ENCODE results near the gene P4HA2.

The P4HA2 gene

GRCh38 chr5:132232465-132232864, 4.8 kb upstream of the P4HA2 start:
- TF ChIP-seq, protein P1, sequence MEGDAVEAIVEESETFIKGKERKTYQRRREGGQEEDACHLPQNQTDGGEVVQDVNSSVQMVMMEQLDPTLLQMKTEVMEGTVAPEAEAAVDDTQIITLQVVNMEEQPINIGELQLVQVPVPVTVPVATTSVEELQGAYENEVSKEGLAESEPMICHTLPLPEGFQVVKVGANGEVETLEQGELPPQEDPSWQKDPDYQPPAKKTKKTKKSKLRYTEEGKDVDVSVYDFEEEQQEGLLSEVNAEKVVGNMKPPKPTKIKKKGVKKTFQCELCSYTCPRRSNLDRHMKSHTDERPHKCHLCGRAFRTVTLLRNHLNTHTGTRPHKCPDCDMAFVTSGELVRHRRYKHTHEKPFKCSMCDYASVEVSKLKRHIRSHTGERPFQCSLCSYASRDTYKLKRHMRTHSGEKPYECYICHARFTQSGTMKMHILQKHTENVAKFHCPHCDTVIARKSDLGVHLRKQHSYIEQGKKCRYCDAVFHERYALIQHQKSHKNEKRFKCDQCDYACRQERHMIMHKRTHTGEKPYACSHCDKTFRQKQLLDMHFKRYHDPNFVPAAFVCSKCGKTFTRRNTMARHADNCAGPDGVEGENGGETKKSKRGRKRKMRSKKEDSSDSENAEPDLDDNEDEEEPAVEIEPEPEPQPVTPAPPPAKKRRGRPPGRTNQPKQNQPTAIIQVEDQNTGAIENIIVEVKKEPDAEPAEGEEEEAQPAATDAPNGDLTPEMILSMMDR (IDR thresholded peaks at IDR 0.05; ENCODE audit: extremely low read depth, missing control alignments): no peak
- no peak for DNase-seq (ENCODE audit: low spot score)

GRCh38 chr5:132230871-132231270, 3.2 kb upstream of the P4HA2 start:
- no peak for DNase-seq (ENCODE audit: low spot score)
- TF ChIP-seq, protein P1 (IDR thresholded peaks at IDR 0.05; ENCODE audit: extremely low read depth, missing control alignments): no peak

GRCh38 chr5:132229236-132229635, 1.6 kb upstream of the P4HA2 start:
- TF ChIP-seq, protein P1 (IDR thresholded peaks at IDR 0.05; ENCODE audit: extremely low read depth, missing control alignments): no peak
- no peak for DNase-seq (ENCODE audit: low spot score)

GRCh38 chr5:132228241-132229035, 785 bp upstream of the P4HA2 start:
- TF ChIP-seq, protein P1 (IDR thresholded peaks at IDR 0.05; ENCODE audit: extremely low read depth, missing control alignments): no peak
- no peak for DNase-seq (ENCODE audit: low spot score)

DNA sequence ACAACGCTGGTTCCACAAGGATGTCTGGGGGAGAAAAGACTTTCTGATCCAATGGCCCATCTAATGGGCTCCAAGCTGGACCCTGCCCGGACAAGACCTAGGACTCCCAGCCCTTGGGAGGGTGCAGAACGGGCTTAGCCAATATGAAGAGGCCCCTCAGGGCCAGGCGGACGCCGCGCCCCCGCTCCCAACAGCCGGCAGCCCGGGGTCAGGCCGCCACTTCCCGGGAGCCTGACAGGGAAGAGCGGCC, 493 bp downstream of the P4HA2 start:
- DNase-seq (ENCODE audit: low spot score): no peak
- TF ChIP-seq, protein P1 (IDR thresholded peaks at IDR 0.05; ENCODE audit: extremely low read depth, missing control alignments): no peak

DNA sequence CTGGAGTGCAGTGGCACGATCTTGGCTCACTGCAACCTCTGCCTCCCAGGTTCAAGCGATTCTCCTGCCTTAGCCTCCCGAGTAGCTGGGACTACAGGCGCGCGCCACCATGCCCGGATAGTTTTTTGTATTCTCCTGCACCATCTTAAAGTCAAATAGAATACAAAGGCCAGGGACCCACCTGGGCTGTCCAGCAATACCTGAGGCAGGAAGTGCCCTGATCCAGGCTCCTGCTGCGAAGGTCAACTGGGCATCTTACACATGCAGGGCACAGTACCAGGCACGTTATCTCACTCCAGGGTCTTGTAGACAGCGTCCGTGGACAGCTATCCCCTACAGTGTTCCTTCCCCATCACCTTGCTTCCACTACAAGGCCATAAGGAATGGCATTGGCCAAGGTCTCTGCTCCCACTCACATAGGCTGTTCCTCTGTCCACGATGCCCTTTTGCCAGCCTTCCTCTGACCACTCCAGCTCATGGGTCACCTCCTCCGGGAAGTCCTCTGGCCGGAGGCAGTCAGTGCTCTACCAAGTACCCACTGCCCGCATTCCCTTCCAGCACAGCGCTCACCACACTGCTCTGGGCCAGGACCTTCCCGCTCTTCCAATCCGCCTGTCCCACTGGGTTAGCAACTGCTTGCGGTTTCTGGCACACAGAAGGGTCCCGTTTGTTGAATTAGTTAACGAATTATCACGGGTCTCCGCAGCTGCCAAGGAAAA, 978 bp downstream of the P4HA2 start:
- TF ChIP-seq, protein P1 (IDR thresholded peaks at IDR 0.05; ENCODE audit: extremely low read depth, missing control alignments): no peak
- no peak for DNase-seq (ENCODE audit: low spot score)

GRCh38 chr5:132225165-132226032, 2.3 kb downstream of the P4HA2 start:
- TF ChIP-seq, protein P1 (IDR thresholded peaks at IDR 0.05; ENCODE audit: extremely low read depth, missing control alignments): no peak
- DNase-seq (ENCODE audit: low spot score): no peak
